Measurements from ENCODE around the gene MLH3.

MLH3 gene

GRCh38 chr14:74983343-74983742, 67.9 kb downstream of the MLH3 start:
- WGBS (ENCODE audit: insufficient coverage), result 91% methylated on average over 1 of the region's 1 CpG
- DNase-seq, result peak in 1 of 3 donors; percentile 22
- no peak overlapping the region for H3K4me3 ChIP-seq (ENCODE audit: control insufficient read depth in 1 of 7, extremely low read depth in 1 of 7, insufficient read depth in 4 of 7, low read depth in 2 of 7, low read length in 6 of 7)
- H3K36me3 ChIP-seq (ENCODE audit: control insufficient read depth in 4 of 4, insufficient read depth in 4 of 4, low read length in 3 of 4), result no peaks in the 10 kb centered on the region
- H3K4me1 ChIP-seq (ENCODE audit: control extremely low read depth in 1 of 4, control insufficient read depth in 4 of 4, insufficient read depth in 4 of 4, low read length in 3 of 4), result peaks cover 0 to 11% (median 3%) of the 10 kb centered on the region in 4 experiments
- POLR2A ChIA-PET, result no interaction called here
- CTCF ChIA-PET, result interaction anchor here (1.6 kb wide), 1 partner anchor 78 kb away, joined by 3 read pairs; no protein-coding TSS in a partner anchor
- no peaks in the 10 kb centered on the region for H3K27me3 ChIP-seq (replicated peaks in 2 of 5; ENCODE audit: control insufficient read depth in 4 of 5, insufficient read depth in 5 of 5, low read length in 4 of 5)
- H3K9me3 ChIP-seq (ENCODE audit: control extremely low read depth in 1 of 5, control insufficient read depth in 4 of 5, insufficient read depth in 2 of 5, low read depth in 1 of 5, low read length in 4 of 5), result no peaks in the 10 kb centered on the region
- no peak overlapping the region for H3K27ac ChIP-seq (ENCODE audit: insufficient read depth in 1 of 2, low read depth in 1 of 2, low read length in 2 of 2, poor library complexity in 1 of 2, severe bottlenecking in 2 of 2)

- CTCF ChIA-PET, result interaction anchor here (1.5 to 1.6 kb wide), 2 partner anchors 36 to 77 kb away, joined by 3 to 4 read pairs; no protein-coding TSS in a partner anchor
- WGBS (ENCODE audit: insufficient coverage), result 90% methylated on average over 3 of the region's 4 CpGs
- H3K27me3 ChIP-seq (replicated peaks in 2 of 5; ENCODE audit: control insufficient read depth in 4 of 5, insufficient read depth in 5 of 5, low read length in 4 of 5), result no peaks in the 10 kb centered on the region
- no peak for DNase-seq
- peaks cover 0 to 15% (median 3%) of the 10 kb centered on the region in 4 experiments for H3K4me1 ChIP-seq (ENCODE audit: control extremely low read depth in 1 of 4, control insufficient read depth in 4 of 4, insufficient read depth in 4 of 4, low read length in 3 of 4)
- no peak overlapping the region for H3K27ac ChIP-seq (ENCODE audit: insufficient read depth in 1 of 2, low read depth in 1 of 2, low read length in 2 of 2, poor library complexity in 1 of 2, severe bottlenecking in 2 of 2)
- no peaks in the 10 kb centered on the region for H3K9me3 ChIP-seq (ENCODE audit: control extremely low read depth in 1 of 5, control insufficient read depth in 4 of 5, insufficient read depth in 2 of 5, low read depth in 1 of 5, low read length in 4 of 5)
- POLR2A ChIA-PET, result no interaction called here
- H3K36me3 ChIP-seq (ENCODE audit: control insufficient read depth in 4 of 4, insufficient read depth in 4 of 4, low read length in 3 of 4), result no peaks in the 10 kb centered on the region
- no peak overlapping the region for H3K4me3 ChIP-seq (ENCODE audit: control insufficient read depth in 1 of 7, extremely low read depth in 1 of 7, insufficient read depth in 4 of 7, low read depth in 2 of 7, low read length in 6 of 7)
Observed at GRCh38 chr14:74982661-74983060, 68.6 kb downstream of the MLH3 start.

GRCh38 chr14:74981833-74982232, 69.4 kb downstream of the MLH3 start:
- Histone ChIP-seq H3K27me3 (replicated peaks in 2 of 5; ENCODE audit: control insufficient read depth in 4 of 5, insufficient read depth in 5 of 5, low read length in 4 of 5) (no peaks in the 10 kb centered on the region), H3K27ac (ENCODE audit: insufficient read depth in 1 of 2, low read depth in 1 of 2, low read length in 2 of 2, poor library complexity in 1 of 2, severe bottlenecking in 2 of 2) (no peak overlapping the region), H3K36me3 (ENCODE audit: control insufficient read depth in 4 of 4, insufficient read depth in 4 of 4, low read length in 3 of 4) (no peaks in the 10 kb centered on the region), H3K9me3 (ENCODE audit: control extremely low read depth in 1 of 5, control insufficient read depth in 4 of 5, insufficient read depth in 2 of 5, low read depth in 1 of 5, low read length in 4 of 5) (no peaks in the 10 kb centered on the region), H3K4me3 (ENCODE audit: control insufficient read depth in 1 of 7, extremely low read depth in 1 of 7, insufficient read depth in 4 of 7, low read depth in 2 of 7, low read length in 6 of 7) (no peak overlapping the region), H3K4me1 (ENCODE audit: control extremely low read depth in 1 of 4, control insufficient read depth in 4 of 4, insufficient read depth in 4 of 4, low read length in 3 of 4) (peaks cover 0 to 23% (median 3%) of the 10 kb centered on the region in 4 experiments)
- 100% methylated on average over 4 of the region's 5 CpGs for WGBS (ENCODE audit: insufficient coverage)
- DNase-seq, result no peak
- CTCF ChIA-PET, result interaction anchor here (1.0 to 1.6 kb wide), 3 partner anchors 13 to 76 kb away, joined by 3 to 4 read pairs (median 3); no protein-coding TSS in a partner anchor
- POLR2A ChIA-PET, result no interaction called here

GRCh38 chr14:74981462-74981782, 69.8 kb downstream of the MLH3 start:
- peaks cover 0 to 23% (median 3%) of the 10 kb centered on the region in 4 experiments for H3K4me1 ChIP-seq (ENCODE audit: control extremely low read depth in 1 of 4, control insufficient read depth in 4 of 4, insufficient read depth in 4 of 4, low read length in 3 of 4)
- no peak for DNase-seq
- ChIA-PET CTCF (interaction anchor here (1.0 to 2.1 kb wide), 3 partner anchors 13 to 107 kb away, joined by 3 to 5 read pairs (median 4); no protein-coding TSS in a partner anchor), POLR2A (interaction anchor here (0.6 kb wide), 1 partner anchor 119 kb away, joined by 3 read pairs; no protein-coding TSS in a partner anchor)
- 71% methylated on average over 9 of the region's 9 CpGs for WGBS (ENCODE audit: insufficient coverage)
- H3K27ac ChIP-seq (ENCODE audit: insufficient read depth in 1 of 2, low read depth in 1 of 2, low read length in 2 of 2, poor library complexity in 1 of 2, severe bottlenecking in 2 of 2), result no peak overlapping the region
- no peaks in the 10 kb centered on the region for H3K27me3 ChIP-seq (replicated peaks in 2 of 5; ENCODE audit: control insufficient read depth in 4 of 5, insufficient read depth in 5 of 5, low read length in 4 of 5)
- H3K36me3 ChIP-seq (ENCODE audit: control insufficient read depth in 4 of 4, insufficient read depth in 4 of 4, low read length in 3 of 4), result no peaks in the 10 kb centered on the region
- H3K4me3 ChIP-seq (ENCODE audit: control insufficient read depth in 1 of 7, extremely low read depth in 1 of 7, insufficient read depth in 4 of 7, low read depth in 2 of 7, low read length in 6 of 7), result no peak overlapping the region
- H3K9me3 ChIP-seq (ENCODE audit: control extremely low read depth in 1 of 5, control insufficient read depth in 4 of 5, insufficient read depth in 2 of 5, low read depth in 1 of 5, low read length in 4 of 5), result no peaks in the 10 kb centered on the region

GRCh38 chr14:74980731-74981461, 70.4 kb downstream of the MLH3 start:
- no peak overlapping the region for H3K4me3 ChIP-seq (ENCODE audit: control insufficient read depth in 1 of 7, extremely low read depth in 1 of 7, insufficient read depth in 4 of 7, low read depth in 2 of 7, low read length in 6 of 7)
- H3K27ac ChIP-seq (ENCODE audit: insufficient read depth in 1 of 2, low read depth in 1 of 2, low read length in 2 of 2, poor library complexity in 1 of 2, severe bottlenecking in 2 of 2), result no peak overlapping the region
- 83% methylated on average over 34 of the region's 35 CpGs for WGBS (ENCODE audit: insufficient coverage)
- H3K9me3 ChIP-seq (ENCODE audit: control extremely low read depth in 1 of 5, control insufficient read depth in 4 of 5, insufficient read depth in 2 of 5, low read depth in 1 of 5, low read length in 4 of 5), result no peaks in the 10 kb centered on the region
- ChIA-PET POLR2A (interaction anchor here (0.6 kb wide), 1 partner anchor 119 kb away, joined by 3 read pairs; no protein-coding TSS in a partner anchor), CTCF (interaction anchor here (0.8 to 2.1 kb wide), 5 partner anchors 12 to 120 kb away, joined by 3 to 5 read pairs (median 4); no protein-coding TSS in a partner anchor)
- no peaks in the 10 kb centered on the region for H3K36me3 ChIP-seq (ENCODE audit: control insufficient read depth in 4 of 4, insufficient read depth in 4 of 4, low read length in 3 of 4)
- DNase-seq, result no peak
- no peaks in the 10 kb centered on the region for H3K27me3 ChIP-seq (replicated peaks in 2 of 5; ENCODE audit: control insufficient read depth in 4 of 5, insufficient read depth in 5 of 5, low read length in 4 of 5)
- H3K4me1 ChIP-seq (ENCODE audit: control extremely low read depth in 1 of 4, control insufficient read depth in 4 of 4, insufficient read depth in 4 of 4, low read length in 3 of 4), result peaks cover 0 to 23% (median 3%) of the 10 kb centered on the region in 4 experiments

GRCh38 chr14:74980398-74980730, 70.9 kb downstream of the MLH3 start:
- Histone ChIP-seq H3K36me3 (ENCODE audit: control insufficient read depth in 4 of 4, insufficient read depth in 4 of 4, low read length in 3 of 4) (no peaks in the 10 kb centered on the region), H3K4me1 (ENCODE audit: control extremely low read depth in 1 of 4, control insufficient read depth in 4 of 4, insufficient read depth in 4 of 4, low read length in 3 of 4) (peaks cover 0 to 23% (median 3%) of the 10 kb centered on the region in 4 experiments), H3K9me3 (ENCODE audit: control extremely low read depth in 1 of 5, control insufficient read depth in 4 of 5, insufficient read depth in 2 of 5, low read depth in 1 of 5, low read length in 4 of 5) (no peaks in the 10 kb centered on the region), H3K4me3 (ENCODE audit: control insufficient read depth in 1 of 7, extremely low read depth in 1 of 7, insufficient read depth in 4 of 7, low read depth in 2 of 7, low read length in 6 of 7) (no peak overlapping the region), H3K27ac (ENCODE audit: insufficient read depth in 1 of 2, low read depth in 1 of 2, low read length in 2 of 2, poor library complexity in 1 of 2, severe bottlenecking in 2 of 2) (no peak overlapping the region), H3K27me3 (replicated peaks in 2 of 5; ENCODE audit: control insufficient read depth in 4 of 5, insufficient read depth in 5 of 5, low read length in 4 of 5) (no peaks in the 10 kb centered on the region)
- CTCF ChIA-PET, result interaction anchor here (0.8 to 2.1 kb wide), 4 partner anchors 26 to 119 kb away, joined by 3 to 5 read pairs (median 4); no protein-coding TSS in a partner anchor
- WGBS (ENCODE audit: insufficient coverage), result 94% methylated on average over 3 of the region's 4 CpGs
- DNase-seq, result no peak
- POLR2A ChIA-PET, result no interaction called here

Data from common myeloid progenitor, CD34-positive (primary cell).